Measurements from ENCODE around the gene BRD2. TPM values are rescaled to one million over a fixed set of nuclear protein-coding genes. Genes with fewer than 3 reads are reported as not detected.

The BRD2 gene
- total RNA-seq, 2 experiments from 2014 or later = 334 to 383 TPM

DNA sequence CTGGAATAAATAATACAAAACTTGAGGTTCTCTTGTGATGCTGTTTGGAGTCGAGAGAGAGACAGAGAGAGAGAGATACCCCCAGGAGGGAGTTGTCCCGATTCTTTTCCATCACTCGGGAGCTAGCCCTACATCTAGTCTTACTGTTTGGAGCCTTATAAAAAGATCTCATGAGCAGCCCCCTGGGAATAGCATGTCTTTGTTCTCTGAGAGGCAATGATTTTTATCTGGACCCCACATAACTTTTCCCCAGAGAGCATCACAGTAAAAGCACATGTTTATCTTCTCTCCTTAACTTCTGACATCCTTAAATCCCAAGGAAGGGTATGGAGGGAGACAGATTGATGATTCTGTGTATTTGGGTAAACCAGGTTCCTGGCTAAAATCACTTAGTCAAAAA is 61.9 kb downstream of the BRD2 start:
- POLR2A ChIA-PET = no interaction called here
- no peak overlapping the region for H3K27ac Mint-ChIP-seq
- CTCF ChIA-PET = interaction anchor here (2.3 kb wide), 1 partner anchor 11 kb away, joined by 8 read pairs; no protein-coding TSS in a partner anchor
- peaks cover 3% of the 10 kb centered on the region for H3K9me3 Mint-ChIP-seq
- H3K27me3 Mint-ChIP-seq = peaks cover 39% of the 10 kb centered on the region
- H3K4me1 Mint-ChIP-seq = peaks cover 19% of the 10 kb centered on the region
- no peaks in the 10 kb centered on the region for H3K36me3 Mint-ChIP-seq (ENCODE audit: low read depth)
- no peak for DNase-seq
- H3K4me3 Mint-ChIP-seq = no peak overlapping the region

Other genes with a start within 250 kb of the BRD2 start
- under 1 TPM; 0.27 to 0.62 TPM for gene HLA-DQA2, start 227.2 kb upstream of the BRD2 start, total RNA-seq
- 1 to 10 TPM; 1.3 to 1.8 TPM for gene HLA-DQB2, start 205.1 kb upstream of the BRD2 start, total RNA-seq
- 1 to 10 TPM; 2.4 to 2.9 TPM for gene HLA-DOB, start 151.6 kb upstream of the BRD2 start, total RNA-seq
- 100 to 1,000 TPM; 332 to 337 TPM for gene TAP2, start 129.9 kb upstream of the BRD2 start, total RNA-seq
- gene PSMB8, start 124.5 kb upstream of the BRD2 start, total RNA-seq = 100 to 1,000 TPM; 307 to 379 TPM
- 100 to 1,000 TPM; 396 to 441 TPM for gene TAP1, start 114.9 kb upstream of the BRD2 start, total RNA-seq
- gene PSMB9, start 114.4 kb upstream of the BRD2 start, total RNA-seq = 100 to 1,000 TPM; 329 to 391 TPM
- 1 to 10 TPM; 8.1 to 8.5 TPM for gene HLA-DMB, start 27.6 kb upstream of the BRD2 start, total RNA-seq
- 10 to 100 TPM; 24.0 to 26.8 TPM for gene HLA-DMA, start 15.5 kb upstream of the BRD2 start, total RNA-seq
- gene HLA-DOA, start 41.0 kb downstream of the BRD2 start, total RNA-seq = 1 to 10 TPM; 1.5 to 1.6 TPM
- gene HLA-DPA1, start 105.1 kb downstream of the BRD2 start, total RNA-seq = 10 to 100 TPM; 26.2 to 29.6 TPM
- gene HLA-DPB1, start 107.4 kb downstream of the BRD2 start, total RNA-seq = 10 to 100 TPM; 24.7 to 26.2 TPM
- gene COL11A2, start 223.9 kb downstream of the BRD2 start, total RNA-seq = 1 to 10 TPM; 1.3 to 1.4 TPM
- 10 to 100 TPM; 45.0 to 46.2 TPM for gene RXRB, start 232.1 kb downstream of the BRD2 start, total RNA-seq
- gene SLC39A7, start 232.3 kb downstream of the BRD2 start, total RNA-seq = 10 to 100 TPM; 34.8 to 48.5 TPM
- 10 to 100 TPM; 11.0 to 13.6 TPM for gene HSD17B8, start 236.1 kb downstream of the BRD2 start, total RNA-seq
- 10 to 100 TPM; 38.1 to 44.0 TPM for gene RING1, start 239.9 kb downstream of the BRD2 start, total RNA-seq